ENCODE data around the gene IARS1. TPM values are rescaled to one million over a fixed set of nuclear protein-coding genes. Genes with fewer than 3 reads are reported as not detected.

Gene IARS1
- polyA plus RNA-seq, 1 donor from 2014 or later, result 64.4 TPM

DNA sequence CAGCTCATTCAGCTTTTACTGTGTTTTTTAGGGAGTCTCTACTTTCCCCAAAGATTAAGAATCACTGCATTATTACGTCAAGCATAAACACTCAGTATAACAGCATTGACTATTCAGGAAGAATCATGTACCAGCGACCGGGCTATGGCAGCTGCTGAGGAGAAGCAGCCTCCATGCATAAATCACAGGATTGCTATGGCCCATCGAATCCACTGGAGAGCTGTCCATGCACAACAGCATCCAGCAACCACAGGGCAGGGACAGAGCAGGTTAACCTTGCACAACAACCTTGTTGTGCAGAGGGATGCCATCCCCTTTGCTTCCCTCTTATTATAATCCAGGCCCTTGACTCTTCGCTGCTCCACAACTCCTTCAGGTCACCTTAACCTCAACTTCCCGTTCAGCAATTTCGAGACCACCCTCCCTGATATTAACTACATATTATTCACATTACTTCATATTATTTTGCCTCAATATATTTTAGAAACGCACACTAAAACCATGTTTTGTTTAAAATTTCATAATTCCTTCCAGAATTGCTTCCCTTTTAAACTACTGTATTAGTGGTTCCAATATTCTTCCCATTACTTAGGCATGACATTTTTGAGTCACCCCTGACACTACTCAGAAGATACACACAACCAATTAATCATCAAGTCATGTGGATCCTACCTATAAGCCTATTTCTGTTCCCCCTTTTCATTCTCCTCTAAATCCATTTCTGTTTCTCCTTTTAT is 991 bp downstream of the IARS1 start (continued):
- TF ChIP-seq TAF1 (IDR thresholded peaks at IDR 0.05; ENCODE audit: low read depth), result no peak

DNA sequence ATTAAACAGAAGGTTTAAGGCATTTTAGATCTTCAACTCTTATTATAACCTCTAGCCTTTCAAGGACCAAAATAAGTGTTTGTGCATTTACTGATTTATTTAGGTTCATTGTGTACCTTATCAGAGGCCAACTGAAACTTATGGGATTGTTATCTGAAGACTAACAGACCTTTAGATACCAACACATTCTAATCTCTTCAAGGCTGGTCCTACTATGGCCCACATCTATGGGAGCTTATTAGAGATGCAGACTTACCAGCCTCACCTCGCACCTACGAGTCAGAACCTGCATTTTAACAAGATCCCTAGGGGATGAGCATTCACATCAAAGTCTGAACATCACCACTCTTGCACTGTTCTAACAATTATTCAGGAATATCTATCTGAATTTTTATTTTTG is 1.9 kb downstream of the IARS1 start:
- H3F3A ChIP-seq (ENCODE audit: insufficient read depth, low read length, poor library complexity, severe bottlenecking), result no peaks in the 10 kb centered on the region
- TF ChIP-seq, protein P1, sequence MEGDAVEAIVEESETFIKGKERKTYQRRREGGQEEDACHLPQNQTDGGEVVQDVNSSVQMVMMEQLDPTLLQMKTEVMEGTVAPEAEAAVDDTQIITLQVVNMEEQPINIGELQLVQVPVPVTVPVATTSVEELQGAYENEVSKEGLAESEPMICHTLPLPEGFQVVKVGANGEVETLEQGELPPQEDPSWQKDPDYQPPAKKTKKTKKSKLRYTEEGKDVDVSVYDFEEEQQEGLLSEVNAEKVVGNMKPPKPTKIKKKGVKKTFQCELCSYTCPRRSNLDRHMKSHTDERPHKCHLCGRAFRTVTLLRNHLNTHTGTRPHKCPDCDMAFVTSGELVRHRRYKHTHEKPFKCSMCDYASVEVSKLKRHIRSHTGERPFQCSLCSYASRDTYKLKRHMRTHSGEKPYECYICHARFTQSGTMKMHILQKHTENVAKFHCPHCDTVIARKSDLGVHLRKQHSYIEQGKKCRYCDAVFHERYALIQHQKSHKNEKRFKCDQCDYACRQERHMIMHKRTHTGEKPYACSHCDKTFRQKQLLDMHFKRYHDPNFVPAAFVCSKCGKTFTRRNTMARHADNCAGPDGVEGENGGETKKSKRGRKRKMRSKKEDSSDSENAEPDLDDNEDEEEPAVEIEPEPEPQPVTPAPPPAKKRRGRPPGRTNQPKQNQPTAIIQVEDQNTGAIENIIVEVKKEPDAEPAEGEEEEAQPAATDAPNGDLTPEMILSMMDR (IDR thresholded peaks at IDR 0.05; ENCODE audit: poor library complexity, severe bottlenecking), result no peak
- no peak for TF ChIP-seq TAF1 (IDR thresholded peaks at IDR 0.05; ENCODE audit: low read depth)
- no peak for TF ChIP-seq RAD21 (conservative IDR thresholded peaks at IDR 0.05)
- TF ChIP-seq, protein P2, sequence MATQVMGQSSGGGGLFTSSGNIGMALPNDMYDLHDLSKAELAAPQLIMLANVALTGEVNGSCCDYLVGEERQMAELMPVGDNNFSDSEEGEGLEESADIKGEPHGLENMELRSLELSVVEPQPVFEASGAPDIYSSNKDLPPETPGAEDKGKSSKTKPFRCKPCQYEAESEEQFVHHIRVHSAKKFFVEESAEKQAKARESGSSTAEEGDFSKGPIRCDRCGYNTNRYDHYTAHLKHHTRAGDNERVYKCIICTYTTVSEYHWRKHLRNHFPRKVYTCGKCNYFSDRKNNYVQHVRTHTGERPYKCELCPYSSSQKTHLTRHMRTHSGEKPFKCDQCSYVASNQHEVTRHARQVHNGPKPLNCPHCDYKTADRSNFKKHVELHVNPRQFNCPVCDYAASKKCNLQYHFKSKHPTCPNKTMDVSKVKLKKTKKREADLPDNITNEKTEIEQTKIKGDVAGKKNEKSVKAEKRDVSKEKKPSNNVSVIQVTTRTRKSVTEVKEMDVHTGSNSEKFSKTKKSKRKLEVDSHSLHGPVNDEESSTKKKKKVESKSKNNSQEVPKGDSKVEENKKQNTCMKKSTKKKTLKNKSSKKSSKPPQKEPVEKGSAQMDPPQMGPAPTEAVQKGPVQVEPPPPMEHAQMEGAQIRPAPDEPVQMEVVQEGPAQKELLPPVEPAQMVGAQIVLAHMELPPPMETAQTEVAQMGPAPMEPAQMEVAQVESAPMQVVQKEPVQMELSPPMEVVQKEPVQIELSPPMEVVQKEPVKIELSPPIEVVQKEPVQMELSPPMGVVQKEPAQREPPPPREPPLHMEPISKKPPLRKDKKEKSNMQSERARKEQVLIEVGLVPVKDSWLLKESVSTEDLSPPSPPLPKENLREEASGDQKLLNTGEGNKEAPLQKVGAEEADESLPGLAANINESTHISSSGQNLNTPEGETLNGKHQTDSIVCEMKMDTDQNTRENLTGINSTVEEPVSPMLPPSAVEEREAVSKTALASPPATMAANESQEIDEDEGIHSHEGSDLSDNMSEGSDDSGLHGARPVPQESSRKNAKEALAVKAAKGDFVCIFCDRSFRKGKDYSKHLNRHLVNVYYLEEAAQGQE (IDR thresholded peaks at IDR 0.05; ENCODE audit: borderline replicate concordance), result no peak
- no peak for TF ChIP-seq EP300 (conservative IDR thresholded peaks at IDR 0.05; ENCODE audit: poor library complexity, severe bottlenecking)
- no peak for TF ChIP-seq EZH2 (IDR thresholded peaks at IDR 0.05; ENCODE audit: borderline replicate concordance, insufficient read depth, low read length, poor library complexity, severe bottlenecking)
- TF ChIP-seq MXI1 (conservative IDR thresholded peaks at IDR 0.05; ENCODE audit: poor library complexity, severe bottlenecking), result no peak
- TF ChIP-seq POLR2AphosphoS5 (IDR thresholded peaks at IDR 0.05), result no peak
- no peak for TF ChIP-seq SMC3 (conservative IDR thresholded peaks at IDR 0.05; ENCODE audit: poor library complexity)
- H3K36me3 ChIP-seq (ENCODE audit: insufficient read depth, low read length), result no peaks in the 10 kb centered on the region
- no peak overlapping the region for H3K9ac ChIP-seq (ENCODE audit: low read length)
- H3K9me2 ChIP-seq (ENCODE audit: insufficient read depth, low read length), result no peaks in the 10 kb centered on the region
- no peaks in the 10 kb centered on the region for H3K9me3 ChIP-seq (ENCODE audit: low read length)
- H3K27ac ChIP-seq (ENCODE audit: low read length), result no peak overlapping the region
- peak overlapping the region; percentile 80 for H3K4me3 ChIP-seq (ENCODE audit: low read length)
- H3K27me3 ChIP-seq (ENCODE audit: insufficient read depth, low read depth, low read length), result no peaks in the 10 kb centered on the region
- no peak overlapping the region for H2AFZ ChIP-seq (ENCODE audit: low read depth, low read length)
- no peak overlapping the region for H3K4me2 ChIP-seq (ENCODE audit: low read length)
- peaks cover 38% of the 10 kb centered on the region for H3K79me2 ChIP-seq (replicated peaks; ENCODE audit: insufficient read depth, low read length)
- no peaks in the 10 kb centered on the region for H4K20me1 ChIP-seq (ENCODE audit: insufficient read depth)

DNA sequence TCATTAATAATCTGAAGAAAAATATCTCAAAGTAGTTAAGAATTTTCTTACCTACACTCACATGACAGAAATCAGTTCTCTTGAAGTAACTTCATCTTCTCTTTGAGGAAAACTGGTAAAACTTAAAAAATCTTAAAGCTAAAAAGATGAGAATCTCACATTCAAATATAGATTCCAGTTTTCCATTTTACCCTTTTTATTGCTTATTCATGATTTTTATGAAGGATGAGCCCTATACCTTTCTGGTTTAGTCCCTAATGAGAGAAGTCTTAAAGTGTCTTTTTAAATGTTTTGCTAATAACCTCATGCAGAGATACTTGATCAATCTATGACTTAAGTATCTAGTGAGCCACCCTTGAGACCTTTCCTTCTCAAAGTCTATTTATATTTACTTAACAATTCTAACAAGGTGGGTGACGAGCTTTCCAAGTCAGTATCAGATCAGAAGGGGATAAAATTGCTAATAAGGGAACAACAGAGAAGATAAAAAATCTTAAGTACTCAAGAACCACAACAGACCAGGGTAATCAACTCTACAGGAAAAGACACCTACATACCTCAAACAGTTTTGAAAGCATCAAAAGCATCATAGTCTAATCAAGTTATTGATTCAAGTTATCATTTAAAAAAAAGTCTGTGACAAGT is 2.6 kb downstream of the IARS1 start:
- Histone ChIP-seq H3K9me3 (ENCODE audit: low read length) (no peaks in the 10 kb centered on the region), H3K4me2 (ENCODE audit: low read length) (no peak overlapping the region), H3K9ac (ENCODE audit: low read length) (no peak overlapping the region), H2AFZ (ENCODE audit: low read depth, low read length) (no peak overlapping the region), H3K79me2 (replicated peaks; ENCODE audit: insufficient read depth, low read length) (peaks cover 38% of the 10 kb centered on the region), H3K4me3 (ENCODE audit: low read length) (no peak overlapping the region), H4K20me1 (ENCODE audit: insufficient read depth) (no peaks in the 10 kb centered on the region), H3F3A (ENCODE audit: insufficient read depth, low read length, poor library complexity, severe bottlenecking) (no peaks in the 10 kb centered on the region), H3K36me3 (ENCODE audit: insufficient read depth, low read length) (no peaks in the 10 kb centered on the region), H3K27me3 (ENCODE audit: insufficient read depth, low read depth, low read length) (no peaks in the 10 kb centered on the region), H3K9me2 (ENCODE audit: insufficient read depth, low read length) (no peaks in the 10 kb centered on the region), H3K27ac (ENCODE audit: low read length) (no peak overlapping the region)
- no peak for TF ChIP-seq TAF1 (IDR thresholded peaks at IDR 0.05; ENCODE audit: low read depth)
